HCT116 (cell line): ENCODE results near the gene ABCC8. TPM values are rescaled to one million over a fixed set of nuclear protein-coding genes. Genes with fewer than 3 reads are reported as not detected.

ENCODE experiments used
- ATAC-seq: fragments of 200-7000 bp; cut with Tn5 transposase; 2 replicates; pipeline ENCODE4 v1.9.1; 2020; ENCODE audit warnings: mild to moderate bottlenecking, moderate library complexity
- BruUV-seq: library from RNA; stranded (reverse); fragments of 400-500 nt; replicated peaks from 2 replicates; lab custom pipeline; 2021; lab: Mats Ljungman, UMichigan
- CTCF ChIA-PET: fragments of 300-600 bp; sonication (Branson Sonifier 250); formaldehyde crosslinking; loops from one replicate; lab custom pipeline; 2021; ENCODE audit warnings: antibody characterized with exemption; lab: Charles Lee
- POLR2A ChIA-PET: fragments of 300-600, 350-600 bp; sonication (Branson Sonifier 250); formaldehyde crosslinking; loops from one replicate; lab custom pipeline; 2021; ENCODE audit warnings: antibody characterized with exemption; lab: Charles Lee
- RAD21 ChIA-PET, 2 experiments: fragments of 300-600 bp; sonication (Branson Sonifier 250); formaldehyde crosslinking; loops; one replicate each; lab custom pipeline; 2023; ENCODE audit warnings: low total read pairs in 2 of 2; ENCODE audit not compliant: uncharacterized antibody in 2 of 2, unreplicated experiment in 2 of 2, low non-redundant PET in 1 of 2; lab: Charles Lee
- DNase-seq: peaks from one replicate; pipeline ENCODE4 v3.0.0-alpha.2; 2010; ENCODE audit warnings: low read depth, low spot score
- H2AFZ ChIP-seq: fragments of 200-600 bp; shearing (Covaris generic), sonication (generic); 2 replicates; pipeline ENCODE4 v1.6.1; 2017; ENCODE audit warnings: low read depth, mixed run types, mixed read lengths, antibody characterized with exemption, low read length; ENCODE audit not compliant: poor library complexity, severe bottlenecking
- H3K27ac ChIP-seq: 2 replicates; pipeline ENCODE4 v1.5.1; 2012; ENCODE audit warnings: low read depth, low read length
- H3K27me3 ChIP-seq: fragments of 200-600 bp; sonication (generic); 2 replicates; pipeline ENCODE4 v1.6.1; 2016; ENCODE audit warnings: mixed run types, low read length, mixed read lengths; ENCODE audit not compliant: insufficient read depth
- H3K36me3 ChIP-seq, 2 experiments: fragments of 200-500 bp in 1 of 2; fragments of 200-600 bp in 1 of 2; sonication (Bioruptor generic) in 1 of 2; sonication (generic) in 1 of 2; 2 replicates each; pipeline versions ENCODE4 v1.5.1 to v1.6.1; 2014 to 2016; ENCODE audit warnings: low read length in 2 of 2, inconsistent platforms in 1 of 2, mixed read lengths in 1 of 2, mixed run types in 1 of 2; ENCODE audit not compliant: insufficient read depth in 2 of 2, control insufficient read depth in 1 of 2
- H3K4me1 ChIP-seq, 2 experiments: fragments of 200-600 bp in 1 of 2; sonication (generic) in 1 of 2; 2 replicates each; pipeline versions ENCODE4 v1.5.1 to v1.6.1; 2012 to 2017; ENCODE audit warnings: low read length in 2 of 2, inconsistent platforms in 1 of 2, mild to moderate bottlenecking in 1 of 2, mixed read lengths in 1 of 2, mixed run types in 1 of 2, moderate library complexity in 1 of 2; ENCODE audit not compliant: insufficient read depth in 2 of 2, control insufficient read depth in 1 of 2
- H3K4me2 ChIP-seq: fragments of 200-600 bp; sonication (generic); 2 replicates; pipeline ENCODE4 v1.6.1; 2017; ENCODE audit warnings: mixed run types, low read length, mixed read lengths
- H3K4me3 ChIP-seq, 2 experiments: fragments of 200-600 bp in 1 of 2; sonication (generic) in 1 of 2; replicated peaks in 1 of 2; 2 replicates each; pipeline ENCODE4 v1.5.1; 2011 to 2016; ENCODE audit warnings: low read length in 2 of 2, control low read depth in 1 of 2, low read depth in 1 of 2, mild to moderate bottlenecking in 1 of 2, mixed read lengths in 1 of 2, mixed run types in 1 of 2
- H3K79me2 ChIP-seq: fragments of 200-600 bp; sonication (generic); 2 replicates; pipeline ENCODE4 v1.6.1; 2017; ENCODE audit warnings: mild to moderate bottlenecking, mixed run types, low read length, moderate library complexity, mixed read lengths; ENCODE audit not compliant: insufficient read depth
- H3K9ac ChIP-seq: fragments of 200-600 bp; sonication (generic); 2 replicates; pipeline ENCODE4 v1.6.1; 2016; ENCODE audit warnings: low read length, mixed read lengths
- H3K9me2 ChIP-seq: fragments of 200-600 bp; sonication (generic), shearing (Covaris generic); 2 replicates; pipeline ENCODE4 v1.6.1; 2017; ENCODE audit warnings: mixed run types, mild to moderate bottlenecking, moderate library complexity; ENCODE audit not compliant: insufficient read depth
- H3K9me3 ChIP-seq, 2 experiments: fragments of 200-500 bp in 1 of 2; fragments of 200-600 bp in 1 of 2; sonication (Bioruptor generic) in 1 of 2; sonication (generic) in 1 of 2; 2 replicates each; pipeline ENCODE4 v1.6.1; 2014 to 2017; ENCODE audit warnings: low read length in 2 of 2, mixed read lengths in 2 of 2, inconsistent platforms in 1 of 2, low read depth in 1 of 2, mild to moderate bottlenecking in 1 of 2, mixed run types in 1 of 2, moderate library complexity in 1 of 2; ENCODE audit not compliant: control insufficient read depth in 1 of 2, insufficient read depth in 1 of 2
- H4K20me1 ChIP-seq: fragments of 200-600 bp; sonication (generic), shearing (Covaris generic); 2 replicates; pipeline ENCODE4 v1.6.1; 2017; ENCODE audit warnings: mixed run types, mild to moderate bottlenecking, moderate library complexity; ENCODE audit not compliant: insufficient read depth
- CBX3 ChIP-seq: IDR thresholded peaks from 2 replicates; pipeline ENCODE4 v1.6.1; 2012; ENCODE audit warnings: low read depth
- EGR1 ChIP-seq: IDR thresholded peaks from 2 replicates; pipeline ENCODE4 v1.6.1; 2012; ENCODE audit warnings: low read depth
- ELF1 ChIP-seq: IDR thresholded peaks from 2 replicates; pipeline ENCODE4 v1.6.1; 2012; ENCODE audit warnings: low read depth, borderline replicate concordance
- FOSL1 ChIP-seq: IDR thresholded peaks from 2 replicates; pipeline ENCODE4 v1.6.1; 2012; ENCODE audit warnings: low read depth
- JUND ChIP-seq: IDR thresholded peaks from 2 replicates; pipeline ENCODE4 v1.6.1; 2012
- POLR2A ChIP-seq: IDR thresholded peaks from 2 replicates; pipeline ENCODE4 v1.7.0; 2011; ENCODE audit warnings: borderline replicate concordance; ENCODE audit not compliant: insufficient read depth, insufficient read length; ENCODE audit errors: extremely low read depth
- POLR2AphosphoS5 ChIP-seq: IDR thresholded peaks from 2 replicates; pipeline ENCODE4 v1.6.1; 2011; ENCODE audit warnings: mild to moderate bottlenecking, low read depth, low read length, moderate library complexity
- SIN3A ChIP-seq: IDR thresholded peaks from 2 replicates; pipeline ENCODE4 v1.6.1; 2012; ENCODE audit warnings: low read depth
- SP1 ChIP-seq: IDR thresholded peaks from 2 replicates; pipeline ENCODE4 v1.6.1; 2012; ENCODE audit warnings: low read depth
- TCF7L2 ChIP-seq: IDR thresholded peaks from 2 replicates; pipeline ENCODE4 v1.7.0; 2011; ENCODE audit warnings: borderline replicate concordance, inconsistent platforms; ENCODE audit not compliant: insufficient read depth, insufficient read length; ENCODE audit errors: extremely low read depth
- YY1 ChIP-seq: IDR thresholded peaks from 2 replicates; pipeline ENCODE4 v1.6.1; 2011; ENCODE audit warnings: low read length, low read depth, moderate library complexity, mild to moderate bottlenecking; ENCODE audit not compliant: insufficient replicate concordance; ENCODE audit errors: extremely low read depth
- ZFX ChIP-seq: fragments of 450-650 bp; IDR thresholded peaks from 2 replicates; pipeline ENCODE4 v1.6.1; 2017
- ZNF274 ChIP-seq: fragments of 200-500 bp; sonication (Bioruptor generic); IDR thresholded peaks from 2 replicates; pipeline ENCODE4 v1.6.1; 2014; ENCODE audit warnings: mild to moderate bottlenecking, low read depth, low read length, inconsistent platforms
- intact Hi-C: fragments of 100-400 bp; cut with micrococcal nuclease; formaldehyde crosslinking; loops from 2 replicates; pipeline ENCODE4 v1.10.0; 2022
- total RNA-seq: library from RNA; stranded (reverse); gene quantifications from one replicate; pipeline ENCODE4 v1.2.1, GENCODE V29; 2021; ENCODE audit not compliant: unreplicated experiment
- TF ChIP-seq, protein P1 (sequence below), 3 experiments: fragments of 200-600 bp in 1 of 3; sonication (generic) in 1 of 3; IDR thresholded peaks in 2 of 3; conservative IDR thresholded peaks in 1 of 3; 2 replicates each; pipeline ENCODE4 v1.5.1; 2012 to 2017; ENCODE audit warnings: low read depth in 2 of 3, low read length in 2 of 3, antibody characterized with exemption in 1 of 3, borderline replicate concordance in 1 of 3, control low read depth in 1 of 3, mild to moderate bottlenecking in 1 of 3, mixed read lengths in 1 of 3, mixed run types in 1 of 3, moderate library complexity in 1 of 3; ENCODE audit not compliant: insufficient read depth in 1 of 3
- TF ChIP-seq, protein P2 (sequence below): IDR thresholded peaks from 2 replicates; pipeline ENCODE4 v1.6.1; 2011; ENCODE audit warnings: mild to moderate bottlenecking, low read length, moderate library complexity; ENCODE audit not compliant: insufficient replicate concordance; ENCODE audit errors: extremely low read depth

The ABCC8 gene
- total RNA-seq, 1 experiment from 2014 or later: 0.39 TPM

- ChIA-PET CTCF (interaction anchor here (0.9 to 1.4 kb wide), 6 partner anchors 48 to 272 kb away, joined by 3 to 9 read pairs (median 4); partner anchors contain the start of genes KCNJ11 and PIK3C2A), RAD21 (interaction anchor here in 1 of 2 experiments (1.0 kb wide), 1 partner anchor 91 kb away, joined by 4 read pairs; the partner anchor contains the start of gene KCNJ11), POLR2A (no interaction called here)
- no peaks in the 10 kb centered on the region for H3K36me3 ChIP-seq
- H3K9ac ChIP-seq: no peak overlapping the region
- no peak overlapping the region for H3K27ac ChIP-seq
- peak overlapping the region; percentile 87 for H2AFZ ChIP-seq
- H3K79me2 ChIP-seq: no peaks in the 10 kb centered on the region
- no peaks in the 10 kb centered on the region for H3K9me2 ChIP-seq
- no peak overlapping the region for H3K4me3 ChIP-seq
- intact Hi-C loops: loop anchor here (1.0 kb wide), 1 partner anchor 90 kb away; no protein-coding TSS in a partner anchor
- ATAC-seq: peak; percentile 98
- H3K4me1 ChIP-seq: peaks cover 0 to 10% of the 10 kb centered on the region in 2 experiments; a peak in 2 of 4 replicates
- peak overlapping the region; percentile 64 for H3K4me2 ChIP-seq
- H4K20me1 ChIP-seq: no peaks in the 10 kb centered on the region
- DNase-seq: peak; percentile 49
- H3K27me3 ChIP-seq: no peaks in the 10 kb centered on the region
- TF ChIP-seq, protein P1, sequence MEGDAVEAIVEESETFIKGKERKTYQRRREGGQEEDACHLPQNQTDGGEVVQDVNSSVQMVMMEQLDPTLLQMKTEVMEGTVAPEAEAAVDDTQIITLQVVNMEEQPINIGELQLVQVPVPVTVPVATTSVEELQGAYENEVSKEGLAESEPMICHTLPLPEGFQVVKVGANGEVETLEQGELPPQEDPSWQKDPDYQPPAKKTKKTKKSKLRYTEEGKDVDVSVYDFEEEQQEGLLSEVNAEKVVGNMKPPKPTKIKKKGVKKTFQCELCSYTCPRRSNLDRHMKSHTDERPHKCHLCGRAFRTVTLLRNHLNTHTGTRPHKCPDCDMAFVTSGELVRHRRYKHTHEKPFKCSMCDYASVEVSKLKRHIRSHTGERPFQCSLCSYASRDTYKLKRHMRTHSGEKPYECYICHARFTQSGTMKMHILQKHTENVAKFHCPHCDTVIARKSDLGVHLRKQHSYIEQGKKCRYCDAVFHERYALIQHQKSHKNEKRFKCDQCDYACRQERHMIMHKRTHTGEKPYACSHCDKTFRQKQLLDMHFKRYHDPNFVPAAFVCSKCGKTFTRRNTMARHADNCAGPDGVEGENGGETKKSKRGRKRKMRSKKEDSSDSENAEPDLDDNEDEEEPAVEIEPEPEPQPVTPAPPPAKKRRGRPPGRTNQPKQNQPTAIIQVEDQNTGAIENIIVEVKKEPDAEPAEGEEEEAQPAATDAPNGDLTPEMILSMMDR (IDR thresholded peaks at IDR 0.05 in 2 of 3, conservative IDR thresholded peaks at IDR 0.05 in 1 of 3; ENCODE audit: borderline replicate concordance in 1 of 3, insufficient read depth in 1 of 3, low read depth in 2 of 3, low read length in 2 of 3): no peak
- TF ChIP-seq TCF7L2: no peak
- TF ChIP-seq CBX3: no peak; the same call in 1 of the 2 replicates
- no peak for TF ChIP-seq POLR2A
- no peak for TF ChIP-seq SIN3A
- no peak for TF ChIP-seq ZNF274
- TF ChIP-seq, protein P2, sequence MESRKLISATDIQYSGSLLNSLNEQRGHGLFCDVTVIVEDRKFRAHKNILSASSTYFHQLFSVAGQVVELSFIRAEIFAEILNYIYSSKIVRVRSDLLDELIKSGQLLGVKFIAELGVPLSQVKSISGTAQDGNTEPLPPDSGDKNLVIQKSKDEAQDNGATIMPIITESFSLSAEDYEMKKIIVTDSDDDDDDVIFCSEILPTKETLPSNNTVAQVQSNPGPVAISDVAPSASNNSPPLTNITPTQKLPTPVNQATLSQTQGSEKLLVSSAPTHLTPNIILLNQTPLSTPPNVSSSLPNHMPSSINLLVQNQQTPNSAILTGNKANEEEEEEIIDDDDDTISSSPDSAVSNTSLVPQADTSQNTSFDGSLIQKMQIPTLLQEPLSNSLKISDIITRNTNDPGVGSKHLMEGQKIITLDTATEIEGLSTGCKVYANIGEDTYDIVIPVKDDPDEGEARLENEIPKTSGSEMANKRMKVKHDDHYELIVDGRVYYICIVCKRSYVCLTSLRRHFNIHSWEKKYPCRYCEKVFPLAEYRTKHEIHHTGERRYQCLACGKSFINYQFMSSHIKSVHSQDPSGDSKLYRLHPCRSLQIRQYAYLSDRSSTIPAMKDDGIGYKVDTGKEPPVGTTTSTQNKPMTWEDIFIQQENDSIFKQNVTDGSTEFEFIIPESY: no peak
- peak; percentile 58 for TF ChIP-seq YY1
- no peak for TF ChIP-seq ZFX
- no peak for TF ChIP-seq ELF1
- no peak for TF ChIP-seq POLR2AphosphoS5
- peak; percentile 75 for TF ChIP-seq SP1
- TF ChIP-seq FOSL1: no peak
- peak; percentile 40; the same call in 1 of the 2 replicates for TF ChIP-seq JUND
- TF ChIP-seq EGR1: no peak
- BruUV-seq: no TSS peak
- H3K9me3 ChIP-seq: no peaks in the 10 kb centered on the region
These were observed 2.9 kb upstream of the ABCC8 start for GRCh38 chr11:17479284-17480214.
